ENCODE results near the gene KRT23.

The KRT23 gene

GRCh38 chr17:40873255-40873654, 64.2 kb downstream of the KRT23 start:
- DNase-seq (ENCODE audit: extremely low read depth in 1 of 2, low read depth in 1 of 2) = no peak

All from stimulated activated CD8-positive, alpha-beta memory T cell treated with anti-CD3 and anti-CD28 coated beads, Interleukin-7, amount 100 ng/mL, for 48 hours (primary cell).